Measurements from ENCODE around the gene FAR1.

GRCh38 chr11:13699870-13700269, 31.4 kb downstream of the FAR1 start:
- TF ChIP-seq CTCF (IDR thresholded peaks at IDR 0.05), result no peak
- TF ChIP-seq POLR2A (IDR thresholded peaks at IDR 0.05), result no peak

Data from body of pancreas (tissue), 4 donors.